ENCODE results near the gene OR6K3.

OR6K3 gene

GRCh38 chr1:158686111-158687009 is 34.2 kb downstream of the OR6K3 start, which contains the start of gene SPTA1:
Gene SPTA1, minus strand, starts transcription at chr1:158686715. Its CDS starts 198 bp downstream, at chr1:158686517.
- DNase-seq = no peak

DNA sequence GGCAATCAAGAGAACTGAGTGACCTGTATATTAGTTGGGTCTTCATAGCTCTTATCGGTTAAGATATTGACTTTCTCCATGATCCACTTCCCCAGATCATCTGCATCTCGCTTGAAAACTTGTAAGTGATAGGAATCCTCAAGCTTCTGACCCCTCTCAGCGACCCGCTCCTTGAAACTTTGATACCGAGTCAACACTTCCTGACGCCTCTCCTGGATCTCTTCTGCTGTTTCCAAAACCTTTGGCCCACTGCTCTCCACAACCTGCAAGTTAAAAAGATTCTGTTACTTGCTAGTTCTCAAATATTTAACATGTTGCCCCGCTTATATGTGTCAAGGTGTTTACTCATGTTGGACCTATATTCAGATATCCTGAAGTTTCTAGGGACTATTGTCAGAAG is 35.4 kb downstream of the OR6K3 start:
- DNase-seq = no peak

GRCh38 chr1:158681606-158682005 is 38.9 kb downstream of the OR6K3 start:
- no peak for DNase-seq

- DNase-seq = no peak
Observed at GRCh38 chr1:158679289-158679688, 41.2 kb downstream of the OR6K3 start.

GRCh38 chr1:158675563-158676323 is 44.8 kb downstream of the OR6K3 start:
- no peak for DNase-seq

DNA sequence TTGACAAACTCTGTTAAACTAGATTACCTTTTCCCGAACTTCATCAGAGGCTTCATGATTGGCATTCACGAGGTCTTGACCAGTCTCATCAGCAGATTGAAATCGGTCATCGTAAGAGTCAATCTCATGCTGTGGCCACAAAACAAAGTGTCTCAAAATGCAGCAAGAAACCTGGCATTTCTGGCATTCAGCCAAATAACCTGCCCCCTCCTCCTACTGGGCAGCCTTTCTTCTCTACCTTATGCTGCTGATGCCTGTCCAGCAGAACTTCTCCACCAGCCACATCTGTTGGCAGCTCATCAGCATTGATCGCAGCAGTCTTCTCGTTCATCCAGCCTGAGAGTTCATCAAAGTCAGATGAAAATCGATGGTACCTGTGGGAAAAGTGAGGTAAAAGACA is 46.2 kb downstream of the OR6K3 start:
- no peak for DNase-seq
